Chondrocyte (in vitro differentiated cells): ENCODE data around the gene HFM1. TPM values are rescaled to one million over a fixed set of nuclear protein-coding genes. Genes with fewer than 3 reads are reported as not detected.

Experiments
- DNase-seq: peaks from one replicate; pipeline ENCODE4 v3.0.0; 2021; ENCODE audit warnings: mixed read lengths, low spot score
- H3K27ac Mint-ChIP-seq: one replicate; pipeline ENCODE4 v1.8.0; 2021; ENCODE audit warnings: mild to moderate bottlenecking, moderate library complexity, mixed read lengths; ENCODE audit not compliant: unreplicated experiment
- H3K27me3 Mint-ChIP-seq: 2 replicates; pipeline ENCODE4 v1.8.0; 2021; ENCODE audit warnings: low read depth, mixed read lengths
- H3K36me3 Mint-ChIP-seq: 2 replicates; pipeline ENCODE4 v1.8.0; 2021; ENCODE audit warnings: low read depth, mixed read lengths
- H3K4me1 Mint-ChIP-seq: 2 replicates; pipeline ENCODE4 v1.8.0; 2021; ENCODE audit warnings: low read depth, mild to moderate bottlenecking, mixed read lengths
- H3K4me3 Mint-ChIP-seq: one replicate; pipeline ENCODE4 v1.8.0; 2021; ENCODE audit warnings: mild to moderate bottlenecking, moderate library complexity, mixed read lengths; ENCODE audit not compliant: unreplicated experiment
- H3K9me3 Mint-ChIP-seq: 2 replicates; pipeline ENCODE4 v1.8.0; 2021; ENCODE audit warnings: low read depth, mixed read lengths
- total RNA-seq: library from RNA; stranded (reverse); gene quantifications from 3 replicates; pipeline ENCODE4 v1.2.1, GENCODE V29; 2021
- TF ChIP-seq, protein P1 (sequence below): fragments of 200-600 bp; sonication (generic); IDR thresholded peaks from 2 replicates; pipeline ENCODE4 v1.5.0; 2021; ENCODE audit warnings: antibody characterized with exemption, mild to moderate bottlenecking, moderate library complexity

Gene HFM1
- total RNA-seq, 1 donor from 2014 or later = 0.62 TPM

DNA sequence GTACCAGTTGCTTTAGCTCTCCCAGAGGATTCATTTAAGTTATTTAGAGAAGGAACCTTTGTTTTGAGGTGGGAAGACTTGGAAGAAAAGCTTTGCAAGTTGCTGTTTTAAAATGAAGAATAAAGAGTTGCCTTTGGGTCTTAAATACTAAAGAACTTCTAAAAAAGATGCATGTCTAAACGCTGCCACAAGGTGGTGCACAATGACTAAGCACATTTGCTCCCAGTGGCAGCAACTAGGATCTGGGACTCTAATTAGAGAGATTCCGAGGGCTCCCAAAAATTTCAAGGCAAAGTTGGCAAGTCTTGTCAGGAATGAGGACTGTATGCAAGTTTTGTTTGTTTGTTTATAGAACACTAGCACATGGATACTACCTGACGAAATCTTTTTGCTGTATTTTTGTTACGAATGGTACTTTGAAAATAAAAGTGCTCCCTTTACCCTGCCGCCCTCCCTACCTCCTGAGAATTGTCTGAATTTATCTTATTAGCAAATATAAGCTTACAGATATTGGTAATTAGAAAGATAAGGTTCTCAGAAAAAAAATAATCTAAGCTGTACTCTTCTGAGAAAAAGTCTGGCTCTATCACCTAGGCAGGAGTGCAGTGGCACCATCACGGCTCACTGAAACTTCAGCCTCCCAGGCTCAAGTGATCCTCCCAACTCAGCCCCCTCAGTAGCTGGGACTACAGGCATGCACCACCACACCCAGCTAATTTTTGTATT is 121.8 kb downstream of the HFM1 start:
- Mint-ChIP-seq H3K27me3 (peaks cover 7% of the 10 kb centered on the region), H3K27ac (no peak overlapping the region), H3K4me3 (no peak overlapping the region), H3K4me1 (peaks cover 5% of the 10 kb centered on the region), H3K9me3 (no peaks in the 10 kb centered on the region), H3K36me3 (no peaks in the 10 kb centered on the region)
- TF ChIP-seq, protein P1, sequence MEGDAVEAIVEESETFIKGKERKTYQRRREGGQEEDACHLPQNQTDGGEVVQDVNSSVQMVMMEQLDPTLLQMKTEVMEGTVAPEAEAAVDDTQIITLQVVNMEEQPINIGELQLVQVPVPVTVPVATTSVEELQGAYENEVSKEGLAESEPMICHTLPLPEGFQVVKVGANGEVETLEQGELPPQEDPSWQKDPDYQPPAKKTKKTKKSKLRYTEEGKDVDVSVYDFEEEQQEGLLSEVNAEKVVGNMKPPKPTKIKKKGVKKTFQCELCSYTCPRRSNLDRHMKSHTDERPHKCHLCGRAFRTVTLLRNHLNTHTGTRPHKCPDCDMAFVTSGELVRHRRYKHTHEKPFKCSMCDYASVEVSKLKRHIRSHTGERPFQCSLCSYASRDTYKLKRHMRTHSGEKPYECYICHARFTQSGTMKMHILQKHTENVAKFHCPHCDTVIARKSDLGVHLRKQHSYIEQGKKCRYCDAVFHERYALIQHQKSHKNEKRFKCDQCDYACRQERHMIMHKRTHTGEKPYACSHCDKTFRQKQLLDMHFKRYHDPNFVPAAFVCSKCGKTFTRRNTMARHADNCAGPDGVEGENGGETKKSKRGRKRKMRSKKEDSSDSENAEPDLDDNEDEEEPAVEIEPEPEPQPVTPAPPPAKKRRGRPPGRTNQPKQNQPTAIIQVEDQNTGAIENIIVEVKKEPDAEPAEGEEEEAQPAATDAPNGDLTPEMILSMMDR = peak; percentile 95
- DNase-seq = no peak

DNA sequence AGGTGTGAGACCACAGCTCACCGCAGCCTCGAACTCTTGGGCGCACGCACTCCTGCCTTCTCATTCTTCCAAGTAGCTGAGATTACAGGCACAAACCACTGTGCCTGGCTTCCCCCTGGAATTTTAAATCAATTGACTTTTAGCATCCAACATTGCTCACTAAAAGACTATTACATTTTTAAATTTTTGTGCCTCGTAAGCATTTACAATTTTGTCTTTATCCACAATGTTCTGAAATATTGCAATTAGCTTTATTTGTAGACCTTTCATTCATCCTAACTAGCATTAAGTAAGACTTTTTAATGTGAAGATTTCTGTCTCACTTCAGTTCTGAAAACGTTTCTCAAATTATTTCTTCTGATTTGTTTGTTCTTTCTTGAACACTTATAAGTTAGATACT is 122.9 kb downstream of the HFM1 start:
- no peaks in the 10 kb centered on the region for H3K36me3 Mint-ChIP-seq
- H3K4me1 Mint-ChIP-seq = peaks cover 5% of the 10 kb centered on the region
- H3K9me3 Mint-ChIP-seq = no peaks in the 10 kb centered on the region
- H3K27ac Mint-ChIP-seq = no peak overlapping the region
- TF ChIP-seq, protein P1 = no peak
- peaks cover 7% of the 10 kb centered on the region for H3K27me3 Mint-ChIP-seq
- DNase-seq = no peak
- H3K4me3 Mint-ChIP-seq = no peak overlapping the region

DNA sequence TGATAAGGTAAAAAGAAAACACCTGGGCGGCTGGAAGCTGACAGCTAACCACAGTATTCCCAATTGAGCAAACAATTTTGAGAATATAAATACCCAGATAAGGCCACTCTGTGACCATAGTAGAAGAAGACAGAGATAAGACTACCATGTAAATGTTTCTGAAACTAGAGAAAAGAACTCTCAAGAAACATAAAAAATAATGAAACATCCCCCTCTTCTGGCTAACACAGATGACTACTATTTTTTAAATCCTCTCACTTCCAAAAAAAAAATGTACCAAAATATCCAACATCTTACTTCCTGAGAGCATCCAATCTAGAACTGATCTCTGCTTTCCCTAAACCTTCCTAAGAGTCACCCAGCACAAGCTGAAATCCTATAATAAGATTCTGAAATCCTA is 125.9 kb downstream of the HFM1 start:
- no peak for DNase-seq
- H3K4me1 Mint-ChIP-seq = peaks cover 5% of the 10 kb centered on the region
- H3K4me3 Mint-ChIP-seq = no peak overlapping the region
- no peaks in the 10 kb centered on the region for H3K9me3 Mint-ChIP-seq
- TF ChIP-seq, protein P1 = peak; percentile 83
- H3K27me3 Mint-ChIP-seq = peaks cover 7% of the 10 kb centered on the region
- H3K36me3 Mint-ChIP-seq = no peaks in the 10 kb centered on the region
- H3K27ac Mint-ChIP-seq = no peak overlapping the region

DNA sequence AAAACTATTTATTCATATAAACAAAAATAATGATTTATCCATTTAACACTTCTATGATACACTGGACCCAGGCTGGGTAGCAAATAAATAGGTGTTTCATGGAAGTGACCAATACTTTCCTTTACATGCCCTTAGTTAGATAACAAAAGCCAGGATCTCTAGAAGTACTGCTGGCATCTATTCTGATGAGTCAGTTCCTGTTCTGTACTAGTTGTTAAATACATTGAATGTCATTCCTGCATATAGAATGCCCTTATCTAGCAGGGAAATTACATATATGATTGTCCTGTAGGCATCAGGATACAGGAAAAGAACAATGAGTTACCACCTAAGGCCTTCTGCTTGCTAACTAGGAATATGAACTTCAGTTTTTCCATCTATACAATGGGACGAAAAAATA is 130.8 kb downstream of the HFM1 start:
- Mint-ChIP-seq H3K27ac (no peak overlapping the region), H3K36me3 (no peaks in the 10 kb centered on the region), H3K4me3 (no peak overlapping the region), H3K4me1 (no peaks in the 10 kb centered on the region), H3K9me3 (no peaks in the 10 kb centered on the region), H3K27me3 (no peaks in the 10 kb centered on the region)
- no peak for DNase-seq
- TF ChIP-seq, protein P1 = no peak

DNA sequence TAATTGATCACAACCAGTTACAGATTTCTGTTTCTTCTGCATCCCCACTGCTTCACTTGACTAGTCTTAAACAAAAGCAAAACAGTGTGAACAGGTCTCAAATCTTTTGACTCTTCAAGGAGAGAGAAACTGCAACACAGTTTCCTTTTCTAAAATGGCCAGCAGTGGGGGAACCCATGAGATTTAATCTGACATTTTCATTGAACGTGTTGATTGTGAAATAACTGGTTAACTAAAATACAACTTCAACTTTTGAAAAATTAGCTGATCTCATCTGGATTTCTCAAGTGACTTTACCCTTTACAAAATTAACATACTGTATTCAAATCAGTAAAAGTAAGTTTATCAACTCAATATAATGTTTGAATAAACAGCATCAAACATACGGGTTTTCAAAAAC is 143.0 kb downstream of the HFM1 start:
- TF ChIP-seq, protein P1 = no peak
- H3K27ac Mint-ChIP-seq = no peak overlapping the region
- no peak for DNase-seq
- peaks cover 2% of the 10 kb centered on the region for H3K36me3 Mint-ChIP-seq
- no peaks in the 10 kb centered on the region for H3K4me1 Mint-ChIP-seq
- no peaks in the 10 kb centered on the region for H3K9me3 Mint-ChIP-seq
- H3K4me3 Mint-ChIP-seq = no peak overlapping the region
- no peaks in the 10 kb centered on the region for H3K27me3 Mint-ChIP-seq
